SH-SY5Y (cell line): Measurements from ENCODE around the gene STMN3.

ENCODE experiments used
- GATA2 ChIP-seq: IDR thresholded peaks from 2 replicates; pipeline ENCODE4 v1.6.1; 2011; ENCODE audit warnings: mild to moderate bottlenecking, low read depth, low read length
- GATA3 ChIP-seq: IDR thresholded peaks from 2 replicates; pipeline ENCODE4 v1.6.1; 2011; ENCODE audit warnings: low read depth, mild to moderate bottlenecking, low read length, moderate library complexity

- no peak for TF ChIP-seq GATA2
- TF ChIP-seq GATA3: no peak
Observed at GRCh38 chr20:63668351-63668750, 15.1 kb upstream of the STMN3 start.
